Tongue (tissue), 2 donors: Measurements from ENCODE around the gene GEN1. TPM values are rescaled to one million over a fixed set of nuclear protein-coding genes. Genes with fewer than 3 reads are reported as not detected.

Experiments
- DNase-seq: peaks from one replicate; pipeline ENCODE4 v3.0.0-alpha.2; 2015
- total RNA-seq: library from RNA; depleted of rRNA; stranded (reverse); fragments of >200 nt; gene quantifications from one replicate; pipeline ENCODE4 v1.2.3, GENCODE V29; 2014

Gene GEN1, protein sequence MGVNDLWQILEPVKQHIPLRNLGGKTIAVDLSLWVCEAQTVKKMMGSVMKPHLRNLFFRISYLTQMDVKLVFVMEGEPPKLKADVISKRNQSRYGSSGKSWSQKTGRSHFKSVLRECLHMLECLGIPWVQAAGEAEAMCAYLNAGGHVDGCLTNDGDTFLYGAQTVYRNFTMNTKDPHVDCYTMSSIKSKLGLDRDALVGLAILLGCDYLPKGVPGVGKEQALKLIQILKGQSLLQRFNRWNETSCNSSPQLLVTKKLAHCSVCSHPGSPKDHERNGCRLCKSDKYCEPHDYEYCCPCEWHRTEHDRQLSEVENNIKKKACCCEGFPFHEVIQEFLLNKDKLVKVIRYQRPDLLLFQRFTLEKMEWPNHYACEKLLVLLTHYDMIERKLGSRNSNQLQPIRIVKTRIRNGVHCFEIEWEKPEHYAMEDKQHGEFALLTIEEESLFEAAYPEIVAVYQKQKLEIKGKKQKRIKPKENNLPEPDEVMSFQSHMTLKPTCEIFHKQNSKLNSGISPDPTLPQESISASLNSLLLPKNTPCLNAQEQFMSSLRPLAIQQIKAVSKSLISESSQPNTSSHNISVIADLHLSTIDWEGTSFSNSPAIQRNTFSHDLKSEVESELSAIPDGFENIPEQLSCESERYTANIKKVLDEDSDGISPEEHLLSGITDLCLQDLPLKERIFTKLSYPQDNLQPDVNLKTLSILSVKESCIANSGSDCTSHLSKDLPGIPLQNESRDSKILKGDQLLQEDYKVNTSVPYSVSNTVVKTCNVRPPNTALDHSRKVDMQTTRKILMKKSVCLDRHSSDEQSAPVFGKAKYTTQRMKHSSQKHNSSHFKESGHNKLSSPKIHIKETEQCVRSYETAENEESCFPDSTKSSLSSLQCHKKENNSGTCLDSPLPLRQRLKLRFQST
- 13.4 TPM for total RNA-seq

DNA sequence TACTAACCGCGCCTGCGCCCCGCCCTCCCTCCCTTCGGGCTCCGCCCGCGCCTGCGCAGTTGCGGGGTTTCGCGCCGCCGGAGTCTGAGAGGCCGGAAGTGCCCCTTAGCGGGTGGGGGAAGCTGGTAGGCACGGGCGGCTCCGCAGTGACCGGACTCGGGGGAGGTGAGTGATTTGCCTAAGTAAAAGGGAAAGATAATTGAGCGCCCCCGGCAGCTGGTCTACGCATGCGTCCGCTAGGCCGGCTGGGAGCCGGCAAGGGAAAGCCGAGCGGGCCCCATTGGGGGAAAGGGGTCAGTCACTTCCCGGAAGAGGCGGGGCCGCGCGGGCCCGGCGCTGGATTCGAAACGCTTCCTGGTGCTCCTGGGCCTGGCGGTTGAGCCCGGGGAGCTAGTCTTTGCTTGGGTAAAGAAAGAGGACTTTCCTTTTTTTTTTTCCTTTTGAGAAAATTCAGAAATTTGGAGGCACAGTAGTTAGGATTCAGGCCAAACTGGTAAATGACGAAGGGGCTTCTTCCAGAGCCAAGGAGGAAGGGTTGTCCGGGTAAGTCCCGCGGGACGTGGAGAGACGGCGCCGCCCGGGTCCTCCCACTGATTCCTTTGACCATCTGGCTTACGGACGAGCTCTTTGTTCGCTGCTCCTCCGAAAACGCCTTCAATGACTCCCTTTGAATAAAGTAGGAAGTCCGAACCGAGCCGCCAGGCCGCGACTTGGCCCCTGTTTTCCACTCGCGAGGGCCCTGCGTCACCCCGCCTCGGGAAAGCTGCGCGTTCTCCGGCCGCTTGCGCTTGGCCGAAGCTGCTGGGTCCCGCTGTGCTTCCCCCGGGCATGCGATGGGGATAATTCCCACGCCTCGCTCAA, at the start of gene GEN1, which contains the start of gene SMC6:
GEN1 (plus strand) TSS at position 336 of the 861 bp plus-strand sequence. CDS start 5,806 bp downstream, outside the sequence.
SMC6 (minus strand) TSS at position 8 of the 861 bp plus-strand sequence. CDS start 7,864 bp downstream, outside the sequence.
- peak; percentile 96 for DNase-seq

DNA sequence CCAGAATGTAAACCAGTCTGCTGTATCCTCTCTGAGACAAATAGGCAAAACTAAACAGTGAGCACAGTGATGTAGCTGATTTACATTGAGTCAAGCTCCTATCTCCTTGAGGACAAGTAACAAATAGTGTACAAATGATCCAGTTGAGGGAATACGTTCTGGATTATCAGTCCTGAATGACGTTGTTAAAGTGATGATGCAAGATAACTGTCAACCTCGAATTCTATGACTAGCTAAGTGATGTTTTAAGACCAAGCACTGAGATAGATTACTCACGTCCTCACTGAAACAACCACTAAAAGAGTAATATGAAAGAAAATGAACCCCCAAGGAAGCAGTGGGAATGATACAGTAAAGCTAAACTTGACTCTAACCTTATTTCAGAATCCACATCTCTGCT, 47.1 kb upstream of the GEN1 start:
- DNase-seq = no peak

DNA sequence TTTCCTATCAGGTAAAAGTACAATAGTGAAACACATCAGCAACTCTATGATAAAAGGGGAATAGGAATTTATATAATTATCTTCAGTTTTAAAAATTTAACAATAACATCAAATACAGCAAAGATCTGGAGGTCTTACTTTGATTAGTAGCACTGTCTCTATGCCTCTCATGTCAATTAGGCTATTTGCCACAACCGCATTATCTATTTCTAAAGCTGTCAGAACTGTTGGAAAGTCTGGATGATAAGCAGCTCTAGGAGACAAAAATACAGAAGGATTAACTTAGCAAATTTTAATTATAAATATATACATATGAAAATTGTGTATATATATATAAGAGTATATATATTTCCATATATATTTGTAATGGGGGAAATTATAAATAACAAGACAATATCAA, 45.4 kb upstream of the GEN1 start:
- no peak for DNase-seq

DNA sequence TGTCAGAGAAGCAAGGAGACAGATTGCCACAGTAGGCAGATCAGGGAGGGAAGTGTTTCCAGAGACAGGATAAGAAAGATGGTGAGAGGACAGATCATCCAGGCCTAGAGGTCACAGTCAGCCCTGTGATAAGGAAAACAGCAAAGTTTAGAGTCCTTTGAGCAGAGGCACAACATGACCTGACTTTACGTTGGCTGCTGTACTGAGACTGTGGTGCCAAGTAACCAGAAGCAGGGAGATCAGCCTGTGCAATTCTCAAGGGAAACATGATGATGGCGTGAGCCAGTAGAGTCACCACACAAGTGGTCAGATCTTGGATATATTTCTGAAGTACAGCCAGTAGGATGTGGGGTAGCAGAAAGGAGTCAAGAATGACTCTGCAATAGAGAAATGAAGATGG, 44.0 kb upstream of the GEN1 start:
- no peak for DNase-seq

DNA sequence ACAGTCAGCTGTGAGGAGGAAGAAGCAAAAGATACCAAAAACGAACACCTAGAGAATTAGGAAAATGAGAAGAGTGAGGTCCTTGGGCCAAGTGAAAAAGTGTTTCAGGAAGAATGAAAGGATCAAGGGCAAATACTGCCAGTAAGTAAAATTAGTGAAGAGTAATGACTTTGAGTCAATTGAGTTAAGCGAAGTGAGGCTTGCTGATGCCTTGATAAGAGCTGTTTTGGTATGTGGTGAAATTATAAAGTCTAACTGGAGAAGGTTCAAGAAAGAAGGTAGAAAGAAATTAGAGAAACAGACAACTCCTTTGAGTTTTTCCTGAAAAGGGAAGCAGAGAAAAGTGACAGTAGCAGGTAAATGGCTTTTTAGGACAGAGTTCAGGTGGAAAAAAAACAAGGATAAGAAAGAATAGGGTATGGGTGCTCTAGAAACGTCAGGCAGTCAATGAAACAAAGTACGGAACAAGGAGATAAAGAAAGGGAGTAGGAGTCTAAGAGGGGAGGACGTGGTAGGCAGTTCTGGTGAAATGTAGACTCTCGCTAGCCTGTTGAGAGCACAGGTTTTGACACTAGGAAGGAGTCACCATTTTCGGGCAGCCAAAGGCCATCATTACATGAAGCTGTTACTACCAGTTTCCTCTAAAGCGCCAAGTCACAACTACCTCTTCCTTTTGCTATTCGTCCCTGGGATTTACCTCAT, 43.2 kb upstream of the GEN1 start:
- DNase-seq = no peak

DNA sequence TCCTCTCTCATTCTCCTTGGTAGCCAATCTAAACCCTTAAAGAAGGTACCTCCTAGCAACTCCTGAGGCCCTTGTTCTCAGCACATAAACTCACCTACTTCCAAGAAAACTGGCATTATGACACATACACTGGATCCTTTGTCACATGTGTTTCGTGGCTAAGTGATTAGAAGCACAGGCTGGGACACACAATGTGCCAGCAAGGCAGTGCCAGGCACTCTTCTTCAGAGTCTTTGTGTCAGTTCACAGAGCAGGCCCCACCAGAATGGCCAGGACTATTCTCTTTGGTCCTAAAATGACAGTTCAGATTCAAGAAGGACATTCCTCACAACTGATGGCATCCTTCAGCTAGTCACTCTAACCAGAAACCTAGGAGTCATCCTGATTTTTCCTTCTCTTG, 40.6 kb upstream of the GEN1 start:
- DNase-seq = no peak

DNA sequence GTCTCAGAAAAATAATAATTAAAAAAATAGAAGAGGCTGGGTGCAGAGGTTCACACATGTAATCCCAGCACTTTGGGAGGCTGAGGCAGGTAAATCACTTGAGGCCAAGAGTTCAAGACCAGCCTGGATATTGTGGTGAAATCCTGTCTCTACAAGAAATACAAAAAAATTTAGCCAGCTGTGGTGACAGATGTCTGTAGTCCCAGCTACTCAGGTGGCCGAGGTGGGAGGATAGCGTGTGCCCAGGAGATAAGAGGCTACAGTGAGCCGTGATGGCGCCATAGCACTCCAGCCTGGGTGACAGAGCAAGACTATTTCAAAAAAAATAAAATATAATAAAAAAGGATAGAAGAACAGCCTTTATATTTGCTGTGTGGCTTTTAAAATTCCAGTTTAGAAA, 36.3 kb upstream of the GEN1 start:
- no peak for DNase-seq

DNA sequence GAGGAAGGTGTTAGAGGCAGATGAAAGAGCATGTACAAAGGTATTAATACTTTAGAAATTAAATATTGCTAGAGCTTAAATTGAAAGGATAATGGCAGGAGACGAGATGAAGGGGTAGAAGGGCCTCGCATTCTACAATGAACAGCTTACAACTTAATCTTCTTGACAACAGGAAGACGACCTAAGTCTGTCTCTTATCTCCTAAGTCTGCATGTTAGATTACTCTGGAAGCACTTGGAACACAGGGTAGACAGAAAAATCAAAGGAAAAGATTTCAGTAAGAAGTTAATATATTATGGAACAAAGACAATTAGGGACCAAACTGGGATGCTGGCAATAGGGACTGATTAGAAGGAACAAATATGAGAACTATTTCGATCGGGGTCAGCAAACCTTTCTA, 35.2 kb upstream of the GEN1 start:
- DNase-seq = no peak

DNA sequence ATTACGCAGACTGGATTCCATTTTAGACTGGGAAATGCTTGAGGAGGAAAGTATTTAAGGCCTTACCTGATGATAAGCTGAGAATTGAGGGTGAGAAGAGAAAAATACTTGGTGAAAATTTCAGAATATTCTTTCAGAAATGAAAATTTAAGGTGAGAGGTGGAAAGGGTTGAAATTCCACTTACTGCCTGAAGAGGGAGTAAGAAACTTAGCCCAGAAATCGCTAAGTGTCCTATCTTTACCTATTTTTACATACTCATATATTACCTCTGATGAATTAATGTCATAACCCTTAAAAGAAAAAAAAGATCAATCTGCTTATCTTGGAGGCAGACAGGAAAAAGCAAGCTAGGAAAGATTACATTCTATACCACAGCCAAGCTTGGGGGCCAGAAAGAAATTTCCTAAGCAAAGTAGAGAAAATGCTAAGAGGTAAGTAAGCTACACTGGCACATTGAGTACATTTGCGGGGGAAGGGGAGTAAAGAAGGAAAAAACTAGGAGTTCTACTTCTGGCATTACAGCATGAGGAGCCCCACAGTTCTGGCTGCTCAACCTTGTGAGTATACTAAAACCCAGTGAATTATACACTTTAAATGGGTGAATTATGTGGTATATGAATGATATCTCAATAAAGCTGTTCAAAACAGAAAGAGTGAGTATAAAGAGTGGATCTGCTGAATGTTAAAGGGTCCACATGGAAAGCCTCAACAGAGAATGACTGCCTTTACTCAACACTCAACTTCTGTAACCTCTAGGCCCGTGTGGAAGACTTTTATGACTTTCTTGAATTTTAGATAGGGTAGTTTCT, 34.2 kb upstream of the GEN1 start:
- peak; percentile 15 for DNase-seq

DNA sequence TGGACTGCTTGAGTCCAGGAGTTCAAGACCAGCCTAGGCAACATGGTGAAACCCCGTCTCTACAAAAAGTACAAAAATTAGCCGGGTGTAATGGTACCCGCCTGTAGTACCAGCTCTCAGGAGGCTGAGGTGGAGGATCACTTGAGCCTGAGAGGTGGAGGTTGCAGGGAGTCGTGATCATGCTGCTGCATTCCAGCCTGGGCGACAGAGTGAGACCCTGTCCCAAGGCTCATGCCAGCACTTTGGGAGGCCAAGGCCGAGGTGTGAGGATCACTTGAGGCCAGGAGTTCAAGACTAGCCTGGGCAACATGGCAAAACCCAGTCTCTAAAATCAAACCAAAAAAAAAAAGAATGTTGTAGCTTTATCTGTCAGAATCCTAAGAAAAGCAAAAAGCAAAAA, 25.7 kb upstream of the GEN1 start:
- no peak for DNase-seq

DNA sequence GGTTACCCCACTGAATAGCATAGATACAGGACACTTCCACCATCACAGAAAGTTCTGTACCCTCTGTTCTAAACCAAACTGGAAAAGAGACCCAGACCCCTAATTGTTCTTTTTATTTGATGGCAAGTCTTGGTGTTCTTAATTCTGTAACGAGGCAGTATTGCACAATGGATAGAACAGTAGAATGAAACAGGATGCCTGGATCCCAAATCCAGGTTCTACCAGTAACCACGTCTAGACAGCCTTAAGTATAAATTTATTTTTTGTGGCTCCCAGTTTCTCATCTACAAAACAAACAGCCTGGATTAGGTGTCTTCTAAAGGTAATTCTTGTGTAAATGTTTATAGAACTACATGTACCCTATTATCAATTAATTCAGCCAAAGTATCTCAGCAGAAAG, 24.1 kb upstream of the GEN1 start:
- DNase-seq = no peak

DNA sequence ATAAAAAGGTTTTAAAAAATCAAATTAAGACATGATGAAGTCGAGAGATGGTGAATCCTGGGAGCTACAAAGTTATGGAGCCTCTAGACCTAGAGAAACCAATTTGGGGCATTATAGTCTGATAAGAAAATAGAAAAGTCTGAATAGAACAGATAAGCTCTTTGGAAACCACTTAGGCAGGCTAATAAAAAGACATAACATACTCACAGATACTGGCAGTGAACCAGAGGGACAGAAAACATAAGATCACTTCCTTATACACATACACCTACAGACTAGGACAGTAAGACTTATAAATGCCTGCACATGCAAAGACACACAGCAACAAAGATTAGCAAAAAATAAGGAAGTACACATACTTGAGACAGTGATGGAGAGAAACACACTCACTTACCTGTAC, 20.3 kb upstream of the GEN1 start:
- DNase-seq = no peak

DNA sequence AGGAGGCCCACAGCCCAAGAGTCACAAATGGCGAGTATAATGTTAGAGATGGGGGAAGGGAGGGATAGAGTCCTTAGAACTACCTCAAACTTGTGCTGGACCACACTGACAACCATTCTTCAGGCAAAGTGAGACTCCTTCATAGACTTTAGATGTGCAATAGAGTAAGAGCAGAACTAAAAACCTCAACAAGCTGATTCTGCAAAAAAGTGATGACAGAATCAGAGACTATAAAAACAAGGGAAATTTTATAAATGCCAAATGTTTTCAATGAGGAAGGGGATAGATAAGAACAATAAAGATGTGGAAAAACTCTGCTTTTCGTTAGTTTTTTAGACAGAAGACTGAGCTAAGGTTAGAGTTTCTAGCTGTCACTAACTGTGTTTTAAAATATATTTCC, 18.1 kb upstream of the GEN1 start:
- DNase-seq = no peak

DNA sequence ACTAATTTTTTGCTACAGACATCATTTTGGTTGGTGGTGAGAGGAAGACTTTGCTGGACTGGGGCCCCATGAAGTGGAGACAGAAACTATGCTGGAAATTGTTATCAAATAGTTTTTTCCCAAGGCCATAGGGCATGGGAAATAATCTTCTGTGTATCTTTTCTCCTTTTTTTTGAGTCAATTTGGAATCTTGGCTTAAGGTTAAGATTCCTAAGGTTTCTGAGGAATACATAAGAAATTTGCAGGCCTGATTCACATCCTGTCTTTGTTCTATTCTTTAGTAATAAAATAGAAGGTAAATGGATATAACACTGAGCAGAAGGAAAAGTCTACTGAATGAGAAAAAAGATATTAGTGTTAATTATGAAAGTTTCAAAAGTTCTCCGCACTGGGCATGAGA, 16.9 kb upstream of the GEN1 start:
- no peak for DNase-seq

DNA sequence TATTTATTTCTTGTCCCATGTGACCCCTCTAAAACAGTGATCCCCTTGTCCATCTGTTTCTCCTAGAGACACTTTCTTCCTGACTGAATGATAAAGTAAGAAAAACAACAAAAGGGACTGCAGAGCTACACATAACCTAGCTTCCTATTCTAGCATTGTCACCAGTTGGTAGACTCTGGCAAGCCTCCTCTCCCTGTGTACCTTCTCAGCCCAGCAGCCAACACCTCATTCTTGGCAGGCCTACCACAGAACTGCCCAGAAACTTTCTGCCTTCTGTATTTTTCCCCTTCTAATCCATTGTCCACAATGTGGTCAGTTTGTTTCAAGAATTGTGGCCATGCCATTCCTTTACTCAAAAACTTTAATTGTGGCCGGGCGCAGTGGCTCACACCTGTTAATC, 13.7 kb upstream of the GEN1 start:
- no peak for DNase-seq

DNA sequence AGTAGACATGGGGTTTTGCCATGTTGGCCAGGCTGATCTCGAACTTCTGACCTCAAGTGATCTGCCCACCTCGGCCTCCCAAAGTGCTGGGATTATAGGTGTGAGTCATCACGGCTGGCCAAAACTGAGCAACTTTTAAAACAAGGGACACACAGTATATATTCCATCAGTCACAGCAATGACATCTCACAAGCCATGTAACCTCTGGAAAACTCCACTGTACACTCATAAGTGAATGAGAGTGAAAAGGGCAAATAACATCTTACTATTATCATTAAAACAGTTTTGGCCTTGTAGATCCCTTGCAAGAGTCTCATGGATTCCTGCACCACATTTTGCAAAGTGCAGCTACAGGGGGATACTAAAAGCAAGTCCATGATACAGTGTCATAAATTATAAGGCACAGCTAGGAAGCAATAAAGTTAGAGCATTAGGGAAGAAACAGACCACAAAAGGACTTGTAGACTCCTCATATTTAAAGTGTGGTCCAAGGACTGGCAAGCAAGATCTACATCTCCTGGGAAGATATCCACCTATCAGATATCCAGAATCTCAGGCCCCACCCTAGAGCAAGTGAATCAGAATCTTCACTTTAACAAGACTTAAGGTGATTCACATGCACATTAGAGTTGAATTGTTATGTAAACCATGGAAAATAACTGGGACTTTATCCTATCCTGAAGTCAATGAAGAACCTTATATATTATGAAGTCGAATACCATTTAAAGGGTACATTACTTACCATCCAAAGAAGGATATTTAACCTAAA, 6.1 kb upstream of the GEN1 start:
- DNase-seq = no peak

DNA sequence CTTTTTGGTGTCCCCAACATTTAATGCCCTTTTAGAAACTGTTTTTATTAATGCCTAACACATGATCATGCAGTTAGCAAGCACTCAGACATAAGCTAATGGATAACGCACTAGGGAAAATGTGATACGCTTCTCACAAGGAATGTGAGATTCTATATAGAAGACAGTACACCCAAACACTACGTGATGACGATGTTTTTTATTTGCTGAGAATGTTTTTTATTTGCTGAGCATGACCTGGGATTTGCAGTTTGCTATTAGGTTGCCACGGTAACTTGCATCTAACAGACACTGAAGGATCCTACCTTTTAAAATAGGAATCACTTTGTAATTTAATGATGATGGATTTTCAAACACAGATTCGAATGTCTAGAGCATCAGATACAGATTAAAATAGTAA, 5.2 kb upstream of the GEN1 start:
- no peak for DNase-seq

DNA sequence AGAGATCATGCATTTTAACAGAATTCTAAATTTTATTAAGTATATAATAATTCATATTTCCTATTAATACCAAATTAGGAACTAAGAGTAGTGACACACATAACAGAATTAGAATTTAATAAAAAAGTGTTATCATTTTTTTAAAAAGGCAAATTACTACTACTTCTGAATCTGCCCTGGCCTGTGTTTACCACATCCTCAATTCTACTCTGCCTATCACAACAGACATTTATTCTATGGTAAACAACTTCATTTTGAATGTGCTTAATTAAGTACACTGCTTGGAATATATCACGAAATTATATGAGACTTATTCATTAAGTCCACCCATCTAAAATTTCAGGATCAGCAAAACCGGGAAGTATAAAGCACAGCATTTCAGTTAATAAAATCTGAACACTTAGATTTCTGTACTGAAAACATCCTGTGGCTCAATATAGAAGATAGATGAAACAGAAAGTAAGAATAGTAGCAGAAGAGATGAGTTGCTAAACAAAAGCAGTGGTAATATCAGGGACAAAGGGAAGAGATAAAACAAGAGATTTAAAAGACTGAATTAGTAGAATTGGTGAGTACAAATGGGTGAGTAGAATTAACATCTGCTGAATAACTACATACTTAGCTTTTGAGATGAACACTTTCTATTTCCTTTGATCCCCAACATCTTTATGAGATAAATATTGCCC, 4.0 kb upstream of the GEN1 start:
- DNase-seq = no peak

DNA sequence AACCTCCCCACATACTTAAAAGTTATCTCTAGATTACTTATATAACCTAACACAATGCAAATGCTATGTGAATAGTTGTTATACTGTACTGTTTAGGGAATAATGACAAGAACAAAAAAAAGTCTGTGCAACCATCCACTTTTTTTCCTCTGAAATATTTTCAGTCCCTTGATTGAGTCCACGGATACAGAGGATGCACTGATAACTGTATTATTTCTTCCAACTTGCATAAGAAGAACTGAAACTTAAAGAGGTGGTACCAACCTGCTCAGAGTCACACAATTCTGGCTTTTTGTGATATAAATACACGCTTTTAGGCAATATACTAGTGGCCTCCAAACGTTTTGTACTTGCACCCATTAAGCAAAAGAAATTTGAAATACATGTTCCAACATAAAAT, 1.7 kb upstream of the GEN1 start:
- DNase-seq = no peak
